Chondrocyte (in vitro differentiated cells): ENCODE results near the gene GGCX. TPM values are rescaled to one million over a fixed set of nuclear protein-coding genes. Genes with fewer than 3 reads are reported as not detected.

ENCODE experiments used
- DNase-seq: peaks from one replicate; pipeline ENCODE4 v3.0.0; 2021; ENCODE audit warnings: mixed read lengths, low spot score
- H3K27ac Mint-ChIP-seq: one replicate; pipeline ENCODE4 v1.8.0; 2021; ENCODE audit warnings: mild to moderate bottlenecking, moderate library complexity, mixed read lengths; ENCODE audit not compliant: unreplicated experiment
- H3K27me3 Mint-ChIP-seq: 2 replicates; pipeline ENCODE4 v1.8.0; 2021; ENCODE audit warnings: low read depth, mixed read lengths
- H3K36me3 Mint-ChIP-seq: 2 replicates; pipeline ENCODE4 v1.8.0; 2021; ENCODE audit warnings: low read depth, mixed read lengths
- H3K4me1 Mint-ChIP-seq: 2 replicates; pipeline ENCODE4 v1.8.0; 2021; ENCODE audit warnings: low read depth, mild to moderate bottlenecking, mixed read lengths
- H3K4me3 Mint-ChIP-seq: one replicate; pipeline ENCODE4 v1.8.0; 2021; ENCODE audit warnings: mild to moderate bottlenecking, moderate library complexity, mixed read lengths; ENCODE audit not compliant: unreplicated experiment
- H3K9me3 Mint-ChIP-seq: 2 replicates; pipeline ENCODE4 v1.8.0; 2021; ENCODE audit warnings: low read depth, mixed read lengths
- total RNA-seq: library from RNA; stranded (reverse); gene quantifications from 3 replicates; pipeline ENCODE4 v1.2.1, GENCODE V29; 2021
- TF ChIP-seq, protein P1 (sequence below): fragments of 200-600 bp; sonication (generic); IDR thresholded peaks from 2 replicates; pipeline ENCODE4 v1.5.0; 2021; ENCODE audit warnings: antibody characterized with exemption, mild to moderate bottlenecking, moderate library complexity

Gene GGCX
- total RNA-seq, 1 donor from 2014 or later, result 55.7 TPM

DNA sequence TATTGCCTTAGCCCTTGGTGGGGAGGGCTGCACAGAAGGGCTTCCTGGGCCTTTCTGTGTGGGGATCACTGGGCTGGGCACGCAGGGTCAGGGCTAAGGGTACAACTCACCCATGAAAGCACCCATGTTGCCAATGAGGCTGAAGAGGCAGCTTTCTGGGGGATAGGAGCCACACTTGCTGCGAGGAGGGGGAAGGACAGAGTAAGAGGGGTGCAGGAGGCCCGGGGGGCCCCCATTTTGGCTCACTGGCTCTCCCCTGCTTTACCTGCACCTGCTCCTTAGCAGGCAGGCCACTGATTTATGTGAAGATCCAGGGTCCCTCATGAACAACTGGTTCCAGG, 38.9 kb upstream of the GGCX start:
- no peaks in the 10 kb centered on the region for H3K27me3 Mint-ChIP-seq
- no peaks in the 10 kb centered on the region for H3K36me3 Mint-ChIP-seq
- H3K4me3 Mint-ChIP-seq, result no peak overlapping the region
- H3K9me3 Mint-ChIP-seq, result no peaks in the 10 kb centered on the region
- DNase-seq, result no peak
- TF ChIP-seq, protein P1, sequence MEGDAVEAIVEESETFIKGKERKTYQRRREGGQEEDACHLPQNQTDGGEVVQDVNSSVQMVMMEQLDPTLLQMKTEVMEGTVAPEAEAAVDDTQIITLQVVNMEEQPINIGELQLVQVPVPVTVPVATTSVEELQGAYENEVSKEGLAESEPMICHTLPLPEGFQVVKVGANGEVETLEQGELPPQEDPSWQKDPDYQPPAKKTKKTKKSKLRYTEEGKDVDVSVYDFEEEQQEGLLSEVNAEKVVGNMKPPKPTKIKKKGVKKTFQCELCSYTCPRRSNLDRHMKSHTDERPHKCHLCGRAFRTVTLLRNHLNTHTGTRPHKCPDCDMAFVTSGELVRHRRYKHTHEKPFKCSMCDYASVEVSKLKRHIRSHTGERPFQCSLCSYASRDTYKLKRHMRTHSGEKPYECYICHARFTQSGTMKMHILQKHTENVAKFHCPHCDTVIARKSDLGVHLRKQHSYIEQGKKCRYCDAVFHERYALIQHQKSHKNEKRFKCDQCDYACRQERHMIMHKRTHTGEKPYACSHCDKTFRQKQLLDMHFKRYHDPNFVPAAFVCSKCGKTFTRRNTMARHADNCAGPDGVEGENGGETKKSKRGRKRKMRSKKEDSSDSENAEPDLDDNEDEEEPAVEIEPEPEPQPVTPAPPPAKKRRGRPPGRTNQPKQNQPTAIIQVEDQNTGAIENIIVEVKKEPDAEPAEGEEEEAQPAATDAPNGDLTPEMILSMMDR, result no peak
- peaks cover 50% of the 10 kb centered on the region for H3K4me1 Mint-ChIP-seq
- H3K27ac Mint-ChIP-seq, result no peak overlapping the region

- Mint-ChIP-seq H3K4me1 (peaks cover 50% of the 10 kb centered on the region), H3K36me3 (no peaks in the 10 kb centered on the region), H3K9me3 (no peaks in the 10 kb centered on the region), H3K4me3 (no peak overlapping the region), H3K27me3 (no peaks in the 10 kb centered on the region), H3K27ac (no peak overlapping the region)
- TF ChIP-seq, protein P1, result no peak
- no peak for DNase-seq
Observed at GRCh38 chr2:85599468-85600234, 38.4 kb upstream of the GGCX start.

DNA sequence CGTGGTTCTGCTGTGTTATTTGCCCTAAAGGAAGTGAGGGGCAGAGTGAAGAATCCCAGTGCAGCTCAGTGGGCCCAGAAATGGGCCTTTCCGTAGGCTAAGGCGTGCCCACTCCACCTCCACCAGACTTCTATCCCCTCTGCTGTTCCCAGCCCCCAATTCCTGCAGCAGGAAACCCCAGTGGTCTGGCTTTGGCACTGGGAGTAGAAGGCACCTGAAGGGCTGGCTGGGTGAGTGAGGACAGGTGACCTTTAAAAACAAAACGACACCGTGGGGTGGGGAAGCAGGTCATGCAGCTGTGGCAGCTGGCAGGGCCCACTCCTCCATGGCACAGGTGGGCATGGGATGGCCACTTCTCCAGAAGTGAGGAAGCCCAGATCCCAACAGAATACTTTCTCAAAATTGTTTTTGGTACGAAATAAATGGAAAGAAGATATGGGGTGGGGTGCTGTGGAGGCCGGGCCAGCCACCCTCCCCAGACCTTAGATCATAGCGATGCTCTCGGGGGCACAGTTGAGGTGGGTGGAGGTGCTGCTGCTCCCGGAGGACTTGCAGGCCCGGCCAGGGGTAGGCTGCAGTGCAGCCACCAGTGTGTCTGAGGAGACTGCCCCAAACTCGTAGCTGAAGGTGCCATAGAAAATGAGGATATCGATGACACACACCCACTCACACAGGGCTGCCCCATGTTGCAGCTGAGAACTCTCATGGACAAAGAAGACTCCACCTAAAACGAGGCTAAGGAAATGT, 37.5 kb upstream of the GGCX start:
- TF ChIP-seq, protein P1, result no peak
- Mint-ChIP-seq H3K4me1 (peaks cover 46% of the 10 kb centered on the region), H3K4me3 (no peak overlapping the region), H3K9me3 (no peaks in the 10 kb centered on the region), H3K27me3 (no peaks in the 10 kb centered on the region), H3K36me3 (no peaks in the 10 kb centered on the region), H3K27ac (no peak overlapping the region)
- DNase-seq, result no peak

DNA sequence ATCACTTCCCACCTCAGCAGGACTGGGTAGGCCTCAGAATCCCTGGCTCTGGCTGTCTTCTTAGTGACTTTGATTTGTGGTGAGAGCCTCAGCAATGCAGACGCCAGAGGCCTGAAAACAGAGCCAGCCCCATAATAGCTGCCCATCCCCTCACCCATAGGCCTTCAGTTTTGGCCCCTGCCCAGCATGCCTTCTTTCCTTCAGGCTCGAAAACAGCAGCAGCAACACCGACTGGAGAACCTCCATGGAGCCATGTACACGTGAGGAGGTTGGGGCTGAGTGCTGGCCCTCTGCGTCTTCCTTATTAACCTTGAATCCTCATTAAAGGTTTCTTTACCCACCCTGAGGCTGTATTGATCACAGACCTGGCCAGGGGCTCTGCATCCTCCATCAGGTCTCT, 35.9 kb upstream of the GGCX start:
- H3K36me3 Mint-ChIP-seq, result no peaks in the 10 kb centered on the region
- DNase-seq, result no peak
- H3K9me3 Mint-ChIP-seq, result no peaks in the 10 kb centered on the region
- TF ChIP-seq, protein P1, result no peak
- H3K4me3 Mint-ChIP-seq, result peak overlapping the region; percentile 98
- H3K27me3 Mint-ChIP-seq, result no peaks in the 10 kb centered on the region
- no peak overlapping the region for H3K27ac Mint-ChIP-seq
- peaks cover 39% of the 10 kb centered on the region for H3K4me1 Mint-ChIP-seq

- Mint-ChIP-seq H3K4me1 (peaks cover 34% of the 10 kb centered on the region), H3K27me3 (no peaks in the 10 kb centered on the region), H3K36me3 (no peaks in the 10 kb centered on the region), H3K4me3 (peak overlapping the region; percentile 98), H3K27ac (peak overlapping the region; percentile 98), H3K9me3 (no peaks in the 10 kb centered on the region)
- DNase-seq, result no peak
- TF ChIP-seq, protein P1, result no peak
Observed at GRCh38 chr2:85596486-85597143, 35.3 kb upstream of the GGCX start.
